ENCODE results near the gene ANLN.

Gene ANLN

DNA sequence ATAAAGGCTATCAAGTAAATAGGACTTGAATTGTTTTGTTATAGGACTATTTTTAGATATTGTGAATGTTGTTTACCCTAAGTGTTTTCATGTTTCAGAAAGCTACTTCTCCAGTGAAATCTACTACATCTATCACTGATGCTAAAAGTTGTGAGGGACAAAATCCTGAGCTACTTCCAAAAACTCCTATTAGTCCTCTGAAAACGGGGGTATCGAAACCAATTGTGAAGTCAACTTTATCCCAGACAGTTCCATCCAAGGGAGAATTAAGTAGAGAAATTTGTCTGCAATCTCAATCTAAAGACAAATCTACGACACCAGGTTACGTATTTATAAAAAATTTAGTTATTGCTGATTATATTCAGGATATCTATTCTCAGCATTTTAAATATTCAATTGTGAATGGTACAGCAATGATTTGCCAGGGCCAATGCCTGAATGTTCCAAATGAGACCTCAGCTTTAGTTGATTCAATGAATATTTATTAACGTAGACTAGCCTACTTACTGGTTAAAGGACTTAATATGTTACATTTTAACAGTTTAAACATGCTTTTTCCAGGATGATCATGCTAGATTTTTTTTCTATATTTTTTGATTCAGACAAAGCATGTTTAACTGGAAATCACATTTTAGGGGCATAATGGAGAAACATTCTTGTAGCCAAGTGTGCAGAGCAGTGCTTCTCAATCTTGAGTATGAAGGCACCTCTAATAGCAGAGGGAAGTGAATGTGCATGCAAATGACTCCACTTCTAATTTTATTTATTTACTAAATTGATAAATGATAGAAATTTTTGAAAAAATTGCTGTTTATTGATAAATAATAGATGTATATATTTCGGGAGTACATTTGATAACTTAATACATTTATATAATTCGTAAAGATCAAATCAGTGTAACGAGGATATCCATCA, 18.2 kb downstream of the ANLN start:
- Histone ChIP-seq H3F3A (ENCODE audit: low read depth) (no peaks in the 10 kb centered on the region), H3K9ac (ENCODE audit: low read depth, low read length, poor library complexity, severe bottlenecking) (no peak overlapping the region), H3K4me3 (ENCODE audit: low read length, poor library complexity, severe bottlenecking) (no peak overlapping the region), H2AFZ (ENCODE audit: low read length) (no peak overlapping the region), H3K4me1 (ENCODE audit: insufficient read depth, low read length, poor library complexity, severe bottlenecking) (no peaks in the 10 kb centered on the region), H4K20me1 (ENCODE audit: insufficient read depth, low read length, poor library complexity, severe bottlenecking) (peaks cover 4% of the 10 kb centered on the region), H3K9me2 (replicated peaks; ENCODE audit: low read depth, low read length) (no peaks in the 10 kb centered on the region), H3K79me2 (ENCODE audit: insufficient read depth, low read length) (peaks cover 40% of the 10 kb centered on the region), H3K9me3 (ENCODE audit: insufficient read depth, low read depth, low read length) (no peaks in the 10 kb centered on the region), H3K27me3 (ENCODE audit: insufficient read depth, low read length, poor library complexity, severe bottlenecking) (no peaks in the 10 kb centered on the region), H3K4me2 (ENCODE audit: low read depth, low read length, poor library complexity, severe bottlenecking) (no peak overlapping the region), H3K36me3 (ENCODE audit: insufficient read depth, low read length) (peaks cover 93% of the 10 kb centered on the region)
- TF ChIP-seq EZH2phosphoT487 (IDR thresholded peaks at IDR 0.05; ENCODE audit: borderline replicate concordance): no peak
- TF ChIP-seq, protein P1, sequence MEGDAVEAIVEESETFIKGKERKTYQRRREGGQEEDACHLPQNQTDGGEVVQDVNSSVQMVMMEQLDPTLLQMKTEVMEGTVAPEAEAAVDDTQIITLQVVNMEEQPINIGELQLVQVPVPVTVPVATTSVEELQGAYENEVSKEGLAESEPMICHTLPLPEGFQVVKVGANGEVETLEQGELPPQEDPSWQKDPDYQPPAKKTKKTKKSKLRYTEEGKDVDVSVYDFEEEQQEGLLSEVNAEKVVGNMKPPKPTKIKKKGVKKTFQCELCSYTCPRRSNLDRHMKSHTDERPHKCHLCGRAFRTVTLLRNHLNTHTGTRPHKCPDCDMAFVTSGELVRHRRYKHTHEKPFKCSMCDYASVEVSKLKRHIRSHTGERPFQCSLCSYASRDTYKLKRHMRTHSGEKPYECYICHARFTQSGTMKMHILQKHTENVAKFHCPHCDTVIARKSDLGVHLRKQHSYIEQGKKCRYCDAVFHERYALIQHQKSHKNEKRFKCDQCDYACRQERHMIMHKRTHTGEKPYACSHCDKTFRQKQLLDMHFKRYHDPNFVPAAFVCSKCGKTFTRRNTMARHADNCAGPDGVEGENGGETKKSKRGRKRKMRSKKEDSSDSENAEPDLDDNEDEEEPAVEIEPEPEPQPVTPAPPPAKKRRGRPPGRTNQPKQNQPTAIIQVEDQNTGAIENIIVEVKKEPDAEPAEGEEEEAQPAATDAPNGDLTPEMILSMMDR (conservative IDR thresholded peaks at IDR 0.05; ENCODE audit: low read length): no peak

DNA sequence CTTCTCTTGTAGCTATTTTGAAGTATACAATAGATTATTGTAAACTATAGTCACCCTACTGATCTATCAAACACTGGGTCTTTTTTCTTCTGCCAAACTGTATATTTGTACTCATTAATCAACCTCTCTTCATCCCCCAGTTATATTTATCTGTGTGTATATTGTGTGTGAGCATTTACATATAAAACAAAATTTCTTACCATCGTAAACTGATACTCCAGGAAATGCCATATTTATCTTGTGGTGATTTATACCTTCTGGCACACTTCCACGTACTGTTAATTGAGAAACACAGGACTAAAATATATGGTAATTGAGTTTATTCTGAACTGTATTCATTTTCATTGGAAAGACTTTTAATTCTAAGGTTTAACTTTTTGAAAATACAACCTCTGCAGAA, 18.9 kb downstream of the ANLN start:
- peaks cover 35% of the 10 kb centered on the region for H3K79me2 ChIP-seq (ENCODE audit: insufficient read depth, low read length)
- H3K36me3 ChIP-seq (ENCODE audit: insufficient read depth, low read length): peaks cover 94% of the 10 kb centered on the region
- no peak overlapping the region for H3K4me3 ChIP-seq (ENCODE audit: low read length, poor library complexity, severe bottlenecking)
- TF ChIP-seq EZH2phosphoT487 (IDR thresholded peaks at IDR 0.05; ENCODE audit: borderline replicate concordance): no peak
- TF ChIP-seq, protein P1 (conservative IDR thresholded peaks at IDR 0.05; ENCODE audit: low read length): no peak
- H3K9me2 ChIP-seq (replicated peaks; ENCODE audit: low read depth, low read length): no peaks in the 10 kb centered on the region
- no peak overlapping the region for H2AFZ ChIP-seq (ENCODE audit: low read length)
- no peak overlapping the region for H3K9ac ChIP-seq (ENCODE audit: low read depth, low read length, poor library complexity, severe bottlenecking)
- H3K4me2 ChIP-seq (ENCODE audit: low read depth, low read length, poor library complexity, severe bottlenecking): no peak overlapping the region
- H4K20me1 ChIP-seq (ENCODE audit: insufficient read depth, low read length, poor library complexity, severe bottlenecking): peaks cover 4% of the 10 kb centered on the region
- no peaks in the 10 kb centered on the region for H3K4me1 ChIP-seq (ENCODE audit: insufficient read depth, low read length, poor library complexity, severe bottlenecking)
- H3K27me3 ChIP-seq (ENCODE audit: insufficient read depth, low read length, poor library complexity, severe bottlenecking): no peaks in the 10 kb centered on the region
- H3K9me3 ChIP-seq (ENCODE audit: insufficient read depth, low read depth, low read length): no peaks in the 10 kb centered on the region
- H3F3A ChIP-seq (ENCODE audit: low read depth): no peaks in the 10 kb centered on the region

DNA sequence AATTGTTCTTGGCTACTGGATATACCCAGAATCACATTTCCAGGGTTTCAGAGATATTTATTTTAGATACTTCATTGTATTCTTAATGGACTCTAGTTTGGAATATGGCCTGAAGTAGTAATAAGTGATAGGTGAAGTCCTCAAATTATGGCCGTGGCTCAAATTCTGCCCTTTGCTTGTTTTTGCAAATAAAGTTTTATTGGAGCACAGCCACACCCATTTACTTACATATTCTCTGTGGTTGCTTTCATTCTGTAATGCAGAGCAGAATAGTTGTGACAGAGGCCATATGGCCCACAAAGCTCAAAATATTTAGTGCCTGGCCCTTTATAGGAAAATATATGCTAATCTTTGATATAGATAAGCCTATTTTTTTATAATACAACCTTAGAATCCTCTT, 19.5 kb downstream of the ANLN start:
- H3K79me2 ChIP-seq (ENCODE audit: insufficient read depth, low read length): peaks cover 34% of the 10 kb centered on the region
- no peaks in the 10 kb centered on the region for H3K27me3 ChIP-seq (ENCODE audit: insufficient read depth, low read length, poor library complexity, severe bottlenecking)
- no peak overlapping the region for H3K4me3 ChIP-seq (ENCODE audit: low read length, poor library complexity, severe bottlenecking)
- no peaks in the 10 kb centered on the region for H3K9me2 ChIP-seq (replicated peaks; ENCODE audit: low read depth, low read length)
- H3K9ac ChIP-seq (ENCODE audit: low read depth, low read length, poor library complexity, severe bottlenecking): no peak overlapping the region
- H3K9me3 ChIP-seq (ENCODE audit: insufficient read depth, low read depth, low read length): no peaks in the 10 kb centered on the region
- no peaks in the 10 kb centered on the region for H3F3A ChIP-seq (ENCODE audit: low read depth)
- H4K20me1 ChIP-seq (ENCODE audit: insufficient read depth, low read length, poor library complexity, severe bottlenecking): peaks cover 4% of the 10 kb centered on the region
- no peak overlapping the region for H2AFZ ChIP-seq (ENCODE audit: low read length)
- TF ChIP-seq, protein P1 (conservative IDR thresholded peaks at IDR 0.05; ENCODE audit: low read length): no peak
- no peak for TF ChIP-seq EZH2phosphoT487 (IDR thresholded peaks at IDR 0.05; ENCODE audit: borderline replicate concordance)
- no peaks in the 10 kb centered on the region for H3K4me1 ChIP-seq (ENCODE audit: insufficient read depth, low read length, poor library complexity, severe bottlenecking)
- H3K4me2 ChIP-seq (ENCODE audit: low read depth, low read length, poor library complexity, severe bottlenecking): no peak overlapping the region
- H3K36me3 ChIP-seq (ENCODE audit: insufficient read depth, low read length): peaks cover 93% of the 10 kb centered on the region

Data from Loucy (cell line).